ENCODE measurements around the gene ITGAL. TPM values are rescaled to one million over a fixed set of nuclear protein-coding genes. Genes with fewer than 3 reads are reported as not detected.

ITGAL gene
- total and polyA plus RNA-seq, 4 donors = 4.3 to 11.8 (median 6.9) TPM

- Histone ChIP-seq H3K4me3 (ENCODE audit: low read depth in 1 of 3, low read length in 3 of 3) (peak within 1 kb of the TSS; percentile 75 to 82 (median 81)), H3K36me3 (ENCODE audit: control insufficient read depth in 4 of 4, insufficient read depth in 3 of 4, low read depth in 1 of 4, low read length in 3 of 4) (peaks cover 0 to 2% (median 0%) of the 10 kb centered on the region in 4 donors), H3K4me1 (ENCODE audit: control insufficient read depth in 4 of 4, insufficient read depth in 4 of 4, low read length in 3 of 4) (peaks cover 5 to 56% (median 43%) of the 10 kb centered on the region in 4 donors), H3K9ac (ENCODE audit: low read depth in 1 of 2, low read length in 2 of 2) (peak within 1 kb of the TSS; percentile 50 to 52), H3K27me3 (ENCODE audit: control insufficient read depth in 4 of 4, insufficient read depth in 4 of 4, low read length in 3 of 4) (no peaks in the 10 kb centered on the region), H3K9me3 (ENCODE audit: control insufficient read depth in 4 of 4, low read length in 3 of 4) (no peaks in the 10 kb centered on the region), H3K27ac (ENCODE audit: low read depth in 1 of 2, low read length in 2 of 2) (peak within 1 kb of the TSS; percentile 95 to 99)
- DNase-seq (ENCODE audit: low spot score) = peak; percentile 81
- no peak for TF ChIP-seq HNF4G (IDR thresholded peaks at IDR 0.05)
- peak; percentile 27 for TF ChIP-seq REST (IDR thresholded peaks at IDR 0.05)
- WGBS = under 1% methylated on average over 73 of the region's 73 CpGs
Measured at GRCh38 chr16:30526137-30526822, 53.7 kb downstream of the ITGAL start, which contains the start of gene ZNF768. Gene ZNF768 (minus strand): TSS chr16:30526566. CDS start chr16:30526413, 153 bp downstream.

- WGBS = under 1% methylated on average over 79 of the region's 79 CpGs
- H3K36me3 ChIP-seq (ENCODE audit: control insufficient read depth in 4 of 4, insufficient read depth in 3 of 4, low read depth in 1 of 4, low read length in 3 of 4) = peaks cover 0 to 3% (median 0%) of the 10 kb centered on the region in 4 donors
- peaks cover 5 to 53% (median 38%) of the 10 kb centered on the region in 4 donors for H3K4me1 ChIP-seq (ENCODE audit: control insufficient read depth in 4 of 4, insufficient read depth in 4 of 4, low read length in 3 of 4)
Measured at GRCh38 chr16:30526823-30527634, 54.5 kb downstream of the ITGAL start.

More at GRCh38 chr16:30526823-30527634, 54.5 kb downstream of the ITGAL start:
- Histone ChIP-seq H3K9me3 (ENCODE audit: control insufficient read depth in 4 of 4, low read length in 3 of 4) (no peaks in the 10 kb centered on the region), H3K4me3 (ENCODE audit: low read depth in 1 of 3, low read length in 3 of 3) (peak overlapping the region; percentile 75 to 82 (median 81)), H3K27ac (ENCODE audit: low read depth in 1 of 2, low read length in 2 of 2) (peak overlapping the region; percentile 95 to 99), H3K27me3 (ENCODE audit: control insufficient read depth in 4 of 4, insufficient read depth in 4 of 4, low read length in 3 of 4) (no peaks in the 10 kb centered on the region), H3K9ac (ENCODE audit: low read depth in 1 of 2, low read length in 2 of 2) (peak overlapping the region; percentile 50 to 61)
- TF ChIP-seq EGR1 (IDR thresholded peaks at IDR 0.05; ENCODE audit: low read depth in 2 of 2) = peak; percentile 58 to 65
- no peak for TF ChIP-seq RXRA (IDR thresholded peaks at IDR 0.05)
- no peak for TF ChIP-seq NR2F2 (IDR thresholded peaks at IDR 0.05)
- peak; percentile 8 for TF ChIP-seq CTCF (IDR thresholded peaks at IDR 0.05; ENCODE audit: low read depth, low read length, missing input control)
- no peak for TF ChIP-seq HNF4G (IDR thresholded peaks at IDR 0.05)
- TF ChIP-seq FOXA1 (IDR thresholded peaks at IDR 0.05) = no peak
- TF ChIP-seq MAX (IDR thresholded peaks at IDR 0.05) = peak; percentile 59
- TF ChIP-seq FOXA2 (IDR thresholded peaks at IDR 0.05) = no peak
- TF ChIP-seq SP1 (IDR thresholded peaks at IDR 0.05) = peak; percentile 69
- TF ChIP-seq YY1 (IDR thresholded peaks at IDR 0.05) = peak; percentile 90
- TF ChIP-seq REST (IDR thresholded peaks at IDR 0.05) = no peak
- TF ChIP-seq ZBTB33 (IDR thresholded peaks at IDR 0.05) = no peak
- no peak for TF ChIP-seq TAF1 (conservative IDR thresholded peaks at IDR 0.05)
- peak; percentile 72 to 86 for TF ChIP-seq GABPA (IDR thresholded peaks at IDR 0.05 in 1 of 2, conservative IDR thresholded peaks at IDR 0.05 in 1 of 2)
- TF ChIP-seq HNF4A (conservative IDR thresholded peaks at IDR 0.05) = peak; percentile 17 to 32
- no peak for TF ChIP-seq JUND (IDR thresholded peaks at IDR 0.05)
- peak; percentile 37 to 41 for TF ChIP-seq RAD21 (IDR thresholded peaks at IDR 0.05)
- no peak for TF ChIP-seq ATF3 (IDR thresholded peaks at IDR 0.05)
- DNase-seq (ENCODE audit: low spot score) = peak; percentile 98
